Testis (tissue), 2 donors: ENCODE measurements around the gene TTLL11.

Source experiments
- POLR2A ChIP-seq: fragments of 450-650 bp; IDR thresholded peaks from one replicate; pipeline ENCODE4 v1.6.1; 2017; ENCODE audit warnings: antibody characterized with exemption, mild to moderate bottlenecking, moderate library complexity
- TF ChIP-seq, protein P1 (sequence below), 3 experiments: fragments of 450-650 bp in 2 of 3; fragments of 200-600 bp in 1 of 3; sonication (generic) in 1 of 3; IDR thresholded peaks; one replicate each; pipeline ENCODE4 v1.5.1; 2016 to 2019; ENCODE audit warnings: antibody characterized with exemption in 3 of 3, mild to moderate bottlenecking in 2 of 3, moderate library complexity in 1 of 3

DNA sequence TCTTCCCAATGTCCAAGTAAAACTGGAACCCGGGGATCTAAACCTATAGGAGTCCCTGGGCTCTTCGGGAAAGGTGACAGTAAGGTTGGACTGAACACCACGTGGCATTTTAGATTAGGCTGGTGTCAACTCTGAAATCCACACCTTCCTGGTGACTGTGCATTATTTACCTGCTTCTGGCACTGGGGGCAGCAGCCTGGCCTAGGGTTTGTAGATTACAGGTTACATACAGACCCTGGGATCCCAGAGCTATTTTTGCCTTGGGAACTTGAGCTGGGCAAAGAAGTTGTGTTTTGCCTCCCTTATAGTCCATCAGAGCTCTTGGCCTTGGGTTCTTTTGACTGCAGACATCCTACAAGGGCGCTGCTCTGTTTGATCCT lies 268.5 kb downstream of the TTLL11 start:
- TF ChIP-seq, protein P1, sequence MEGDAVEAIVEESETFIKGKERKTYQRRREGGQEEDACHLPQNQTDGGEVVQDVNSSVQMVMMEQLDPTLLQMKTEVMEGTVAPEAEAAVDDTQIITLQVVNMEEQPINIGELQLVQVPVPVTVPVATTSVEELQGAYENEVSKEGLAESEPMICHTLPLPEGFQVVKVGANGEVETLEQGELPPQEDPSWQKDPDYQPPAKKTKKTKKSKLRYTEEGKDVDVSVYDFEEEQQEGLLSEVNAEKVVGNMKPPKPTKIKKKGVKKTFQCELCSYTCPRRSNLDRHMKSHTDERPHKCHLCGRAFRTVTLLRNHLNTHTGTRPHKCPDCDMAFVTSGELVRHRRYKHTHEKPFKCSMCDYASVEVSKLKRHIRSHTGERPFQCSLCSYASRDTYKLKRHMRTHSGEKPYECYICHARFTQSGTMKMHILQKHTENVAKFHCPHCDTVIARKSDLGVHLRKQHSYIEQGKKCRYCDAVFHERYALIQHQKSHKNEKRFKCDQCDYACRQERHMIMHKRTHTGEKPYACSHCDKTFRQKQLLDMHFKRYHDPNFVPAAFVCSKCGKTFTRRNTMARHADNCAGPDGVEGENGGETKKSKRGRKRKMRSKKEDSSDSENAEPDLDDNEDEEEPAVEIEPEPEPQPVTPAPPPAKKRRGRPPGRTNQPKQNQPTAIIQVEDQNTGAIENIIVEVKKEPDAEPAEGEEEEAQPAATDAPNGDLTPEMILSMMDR (IDR thresholded peaks at IDR 0.05): no peak
- TF ChIP-seq POLR2A: no peak
